H1 (cell line): ENCODE measurements around the gene NEDD4L. TPM values are rescaled to one million over a fixed set of nuclear protein-coding genes. Genes with fewer than 3 reads are reported as not detected.

Source experiments
- BACH1 ChIP-seq: IDR thresholded peaks from 2 replicates; pipeline ENCODE4 v1.6.1; 2012; ENCODE audit warnings: low read length, improper control_type of control experiment
- CREB1 ChIP-seq: IDR thresholded peaks from 2 replicates; pipeline ENCODE4 v1.6.1; 2012; ENCODE audit warnings: inconsistent platforms
- HDAC2 ChIP-seq, 2 experiments: fragments of 300-600 bp in 1 of 2; sonication (generic) in 1 of 2; IDR thresholded peaks; 2 replicates each; pipeline ENCODE4 v1.6.1; 2011 to 2012; ENCODE audit warnings: low read depth in 2 of 2, low read length in 2 of 2, mild to moderate bottlenecking in 2 of 2, moderate library complexity in 2 of 2, borderline replicate concordance in 1 of 2, inconsistent platforms in 1 of 2
- SRF ChIP-seq: IDR thresholded peaks from 2 replicates; pipeline ENCODE4 v1.6.1; 2011; ENCODE audit warnings: mild to moderate bottlenecking, low read depth, low read length, moderate library complexity
- TEAD4 ChIP-seq: IDR thresholded peaks from 2 replicates; pipeline ENCODE4 v1.6.1; 2012; ENCODE audit warnings: low read depth, low read length, inconsistent platforms, mixed read lengths
- polyA plus RNA-seq, 7 experiments: library from polyadenylated mRNA; depleted of rRNA in 3 of 7; stranded (reverse) in 5 of 7; unstranded in 2 of 7; fragments of >200 nt in 5 of 7; fragments of 200-250 nt in 2 of 7; gene quantifications; 1 replicate in 5 of 7; 2 replicates in 1 of 7; 4 replicates in 1 of 7; pipeline versions ENCODE4 v1.2.1 to v1.2.3, GENCODE V29; 2011 to 2013; ENCODE audit warnings: missing spikeins in 2 of 7, mixed read lengths in 2 of 7
- total RNA-seq: library from RNA; stranded (reverse); fragmentation: NEBNext Ultra II Directional; extraction: Animal tissue kit (Norgen Biotek cat#: 25700); gene quantifications from 2 replicates; pipeline ENCODE4 v1.2.1, GENCODE V29; 2021

NEDD4L gene
- total and polyA plus RNA-seq, 2 of the 8 experiments (the other 6 are each of a cell fraction or from before 2014, with no cell fraction given), result 37.3 to 69.8 TPM

GRCh38 chr18:58205443-58206160 is 161.6 kb downstream of the NEDD4L start (continued):
- TF ChIP-seq HDAC2 (IDR thresholded peaks at IDR 0.05; ENCODE audit: borderline replicate concordance in 1 of 2, low read depth in 2 of 2, low read length in 2 of 2), result no peak
- TF ChIP-seq SRF, result no peak
- TF ChIP-seq BACH1, result no peak
- TF ChIP-seq TEAD4, result no peak
- TF ChIP-seq CREB1, result no peak
